ENCODE data around the gene KL. TPM values are rescaled to one million over a fixed set of nuclear protein-coding genes. Genes with fewer than 3 reads are reported as not detected.
A peak's percentile ranks its signal among the peaks of the same experiment; 100 is the strongest.

Gene KL
- total RNA-seq: 1.2 TPM
- long read RNA-seq, full-length matches to known transcripts: 1 of 2 reads
- long read RNA-seq, partial matches to known transcripts: 1 of 2 reads
- long read RNA-seq, other reads (novel, unspliced or antisense): 0 of 2 reads

- Histone ChIP-seq H3K4me1 (peaks cover 31% of the 10 kb centered on the region), H3K9me3 (replicated peaks) (no peaks in the 10 kb centered on the region), H3K36me3 (no peaks in the 10 kb centered on the region), H3K4me3 (peak within 1 kb of the TSS; percentile 76), H3K27ac (replicated peaks) (peak within 1 kb of the TSS; percentile 88), H3K27me3 (ENCODE audit: low read depth) (peaks cover 7% of the 10 kb centered on the region)
- intact Hi-C loops (cut with micrococcal nuclease): no loop called here
- DNase-seq: peak; percentile 34
- peak; percentile 28 for TF ChIP-seq CTCF (IDR thresholded peaks at IDR 0.05; ENCODE audit: borderline replicate concordance)
Observed at GRCh38 chr13:33016414-33017322, at the start of gene KL. KL (plus strand) TSS chr13:33016423; CDS start chr13:33016441, 18 bp downstream.

GRCh38 chr13:32967584-32968182 is 48.5 kb upstream of the KL start:
- DNase-seq: no peak
- Histone ChIP-seq H3K9me3 (replicated peaks) (no peaks in the 10 kb centered on the region), H3K27ac (replicated peaks) (peak overlapping the region; percentile 15), H3K36me3 (no peaks in the 10 kb centered on the region), H3K4me1 (peaks cover 20% of the 10 kb centered on the region), H3K27me3 (ENCODE audit: low read depth) (no peaks in the 10 kb centered on the region), H3K4me3 (no peak overlapping the region)
- intact Hi-C loops (cut with micrococcal nuclease): no loop called here
- no peak for TF ChIP-seq CTCF (IDR thresholded peaks at IDR 0.05; ENCODE audit: borderline replicate concordance)

GRCh38 chr13:32968316-32968715 is 47.9 kb upstream of the KL start:
- Histone ChIP-seq H3K4me3 (no peak overlapping the region), H3K27me3 (ENCODE audit: low read depth) (no peaks in the 10 kb centered on the region), H3K4me1 (peaks cover 20% of the 10 kb centered on the region), H3K9me3 (replicated peaks) (no peaks in the 10 kb centered on the region), H3K27ac (replicated peaks) (peak overlapping the region; percentile 15), H3K36me3 (no peaks in the 10 kb centered on the region)
- DNase-seq: no peak
- intact Hi-C loops (cut with micrococcal nuclease): no loop called here
- no peak for TF ChIP-seq CTCF (IDR thresholded peaks at IDR 0.05; ENCODE audit: borderline replicate concordance)

GRCh38 chr13:32968793-32969192 is 47.4 kb upstream of the KL start:
- DNase-seq: no peak
- no peak overlapping the region for H3K4me3 ChIP-seq
- H3K9me3 ChIP-seq (replicated peaks): no peaks in the 10 kb centered on the region
- no peaks in the 10 kb centered on the region for H3K27me3 ChIP-seq (ENCODE audit: low read depth)
- intact Hi-C loops (cut with micrococcal nuclease): no loop called here
- peaks cover 20% of the 10 kb centered on the region for H3K4me1 ChIP-seq
- no peak for TF ChIP-seq CTCF (IDR thresholded peaks at IDR 0.05; ENCODE audit: borderline replicate concordance)
- H3K36me3 ChIP-seq: no peaks in the 10 kb centered on the region
- peak overlapping the region; percentile 87 for H3K27ac ChIP-seq (replicated peaks)

GRCh38 chr13:32969516-32969941 is 46.7 kb upstream of the KL start:
- intact Hi-C loops (cut with micrococcal nuclease): no loop called here
- DNase-seq: no peak
- no peak for TF ChIP-seq CTCF (IDR thresholded peaks at IDR 0.05; ENCODE audit: borderline replicate concordance)
- no peaks in the 10 kb centered on the region for H3K27me3 ChIP-seq (ENCODE audit: low read depth)
- H3K27ac ChIP-seq (replicated peaks): peak overlapping the region; percentile 87
- peak overlapping the region; percentile 53 for H3K4me3 ChIP-seq
- H3K9me3 ChIP-seq (replicated peaks): no peaks in the 10 kb centered on the region
- H3K4me1 ChIP-seq: peaks cover 20% of the 10 kb centered on the region
- H3K36me3 ChIP-seq: no peaks in the 10 kb centered on the region
